NCI-H2196 (cell line): Measurements from ENCODE around the gene CA6.
"Not testable (repeated sequence)": the region's sequence is repeated elsewhere in the genome, so short reads cannot be mapped to it uniquely, and the experiment has no call there.

Experiments used
- DNase-seq: peaks from one replicate; lab custom pipeline; 2025; ENCODE audit not compliant: unreplicated experiment; lab: John Stamatoyannopoulos, UW

The CA6 gene

GRCh38 chr1:8945568-8945967 lies at the start of gene CA6:
Gene CA6, plus strand, starts transcription at chr1:8945868. Its CDS starts 19 bp downstream, at chr1:8945887.
- DNase-seq = no peak

- DNase-seq = not testable (repeated sequence)
Observed at GRCh38 chr1:8896775-8897174, 48.9 kb upstream of the CA6 start.

GRCh38 chr1:8897505-8897904 lies 48.2 kb upstream of the CA6 start:
- DNase-seq = not testable (repeated sequence)

- not testable (repeated sequence) for DNase-seq
Observed at GRCh38 chr1:8898418-8898817, 47.2 kb upstream of the CA6 start.

GRCh38 chr1:8899046-8899445 lies 46.6 kb upstream of the CA6 start:
- DNase-seq = no peak

- DNase-seq = not testable (repeated sequence)
Observed at GRCh38 chr1:8900684-8901083, 45.0 kb upstream of the CA6 start.

GRCh38 chr1:8902765-8903164 lies 42.9 kb upstream of the CA6 start:
- no peak for DNase-seq

- peak; percentile 43 for DNase-seq
Observed at GRCh38 chr1:8903410-8903809, 42.3 kb upstream of the CA6 start.

GRCh38 chr1:8903908-8904650 lies 41.6 kb upstream of the CA6 start:
- peak; percentile 80 for DNase-seq

- no peak for DNase-seq
Observed at GRCh38 chr1:8905582-8906191, 40.0 kb upstream of the CA6 start.

GRCh38 chr1:8908388-8909151 lies 37.1 kb upstream of the CA6 start:
- DNase-seq = no peak

GRCh38 chr1:8910331-8910730 lies 35.3 kb upstream of the CA6 start:
- DNase-seq = no peak

GRCh38 chr1:8910914-8911313 lies 34.8 kb upstream of the CA6 start:
- DNase-seq = peak; percentile 10

GRCh38 chr1:8911416-8912309 lies 34.0 kb upstream of the CA6 start:
- no peak for DNase-seq

GRCh38 chr1:8913457-8913856 lies 32.2 kb upstream of the CA6 start:
- DNase-seq = no peak

GRCh38 chr1:8914466-8914865 lies 31.2 kb upstream of the CA6 start:
- DNase-seq = no peak

GRCh38 chr1:8915446-8915845 lies 30.2 kb upstream of the CA6 start:
- no peak for DNase-seq

- DNase-seq = not testable (repeated sequence)
Observed at GRCh38 chr1:8917536-8917935, 28.1 kb upstream of the CA6 start.

- no peak for DNase-seq
Observed at GRCh38 chr1:8922962-8923361, 22.7 kb upstream of the CA6 start.

GRCh38 chr1:8925406-8925805 lies 20.3 kb upstream of the CA6 start:
- DNase-seq = no peak

- no peak for DNase-seq
Observed at GRCh38 chr1:8925960-8926359, 19.7 kb upstream of the CA6 start.
